A172 (cell line): Measurements from ENCODE around the gene FAM114A1. TPM values are rescaled to one million over a fixed set of nuclear protein-coding genes. Genes with fewer than 3 reads are reported as not detected.

Source experiments
- total RNA-seq: library from RNA; depleted of rRNA; stranded (reverse); fragments of >200 nt; shearing (Covaris generic); gene quantifications from 2 replicates; pipeline ENCODE4 v1.2.3, GENCODE V29; 2014; rRNA removed

FAM114A1 gene
- total RNA-seq, 1 experiment from 2014 or later, result 89.1 TPM

Other genes with a start within 250 kb of the FAM114A1 start
- 6.4 and 8.9 TPM in 2 replicates for gene KLF3, start 203.6 kb upstream of the FAM114A1 start, total RNA-seq
- not detected in 2 replicates for gene TLR10, start 84.8 kb upstream of the FAM114A1 start, total RNA-seq
- gene TLR1, start 63.0 kb upstream of the FAM114A1 start, total RNA-seq, result 0.60 and 4.6 TPM in 2 replicates
- gene TLR6, start 11.0 kb upstream of the FAM114A1 start, total RNA-seq, result 8.1 and 11.0 TPM in 2 replicates
- gene TMEM156, start 164.6 kb downstream of the FAM114A1 start, total RNA-seq, result 0.19 and 0.81 TPM in 2 replicates
- gene KLHL5, start 194.4 kb downstream of the FAM114A1 start, total RNA-seq, result 68.5 and 78.3 TPM in 2 replicates